Endothelial cell of umbilical vein (primary cell): ENCODE results near the gene IFT22. TPM values are rescaled to one million over a fixed set of nuclear protein-coding genes. Genes with fewer than 3 reads are reported as not detected.

ENCODE experiments used
- BruUV-seq: library from RNA; stranded (reverse); fragments of 400-500 nt; replicated peaks from 2 replicates; lab custom pipeline; 2021; lab: Mats Ljungman, UMichigan
- CTCF ChIA-PET: fragments of 300-600, 350-600 bp; sonication (Branson Sonifier 250); formaldehyde crosslinking; loops from one replicate; lab custom pipeline; 2021; ENCODE audit warnings: antibody characterized with exemption, inconsistent platforms; lab: Charles Lee
- POLR2A ChIA-PET: fragments of 300-600, 350-600 bp; sonication (Branson Sonifier 250); formaldehyde crosslinking; loops from one replicate; lab custom pipeline; 2021; ENCODE audit warnings: antibody characterized with exemption, inconsistent platforms; lab: Charles Lee
- DNase-seq: peaks from one replicate; pipeline ENCODE4 v3.0.0-alpha.2; 2011; ENCODE audit warnings: low read depth, low spot score
- FAIRE-seq: peaks from 2 replicates; lab custom pipeline; 2011; peaks lifted over from hg19 to GRCh38; lab: Jason Lieb, UNC
- H2AFZ ChIP-seq: 2 replicates; pipeline ENCODE4 v1.6.0; 2012; ENCODE audit warnings: low read depth, low read length, control low read depth, inconsistent platforms
- H3K27ac ChIP-seq: 2 replicates; pipeline ENCODE4 v1.5.1; 2011; ENCODE audit warnings: low read depth, mild to moderate bottlenecking, control low read depth, low read length, moderate library complexity; ENCODE audit not compliant: insufficient read depth
- H3K27me3 ChIP-seq, 2 experiments: 2 replicates each; pipeline versions ENCODE4 v1.6.0 to v1.6.1; 2011; ENCODE audit warnings: low read length in 2 of 2, mixed read lengths in 1 of 2; ENCODE audit not compliant: control insufficient read depth in 2 of 2, insufficient read depth in 2 of 2
- H3K36me3 ChIP-seq, 2 experiments: 2 replicates in 1 of 2; 3 replicates in 1 of 2; pipeline ENCODE4 v1.5.1; 2011; ENCODE audit warnings: low read length in 2 of 2, mild to moderate bottlenecking in 1 of 2, moderate library complexity in 1 of 2; ENCODE audit not compliant: control insufficient read depth in 2 of 2, insufficient read depth in 2 of 2; ENCODE audit errors: extremely low read depth in 1 of 2
- H3K4me1 ChIP-seq: 3 replicates; pipeline ENCODE4 v1.5.1; 2011; ENCODE audit warnings: mild to moderate bottlenecking, low read length; ENCODE audit not compliant: control insufficient read depth, insufficient read depth; ENCODE audit errors: extremely low read depth
- H3K4me2 ChIP-seq: 2 replicates; pipeline ENCODE4 v1.6.1; 2011; ENCODE audit warnings: low read length, control low read depth, mixed read lengths; ENCODE audit not compliant: insufficient read depth
- H3K4me3 ChIP-seq, 3 experiments: fragments of 200-600 bp in 1 of 3; sonication (generic), shearing (Covaris generic) in 1 of 3; replicated peaks in 1 of 3; 2 replicates each; pipeline ENCODE4 v1.5.1; 2011 to 2016; ENCODE audit warnings: control low read depth in 3 of 3, low read length in 3 of 3, mild to moderate bottlenecking in 2 of 3, inconsistent platforms in 1 of 3, low read depth in 1 of 3, moderate library complexity in 1 of 3; ENCODE audit not compliant: insufficient read depth in 1 of 3
- H3K79me2 ChIP-seq: 2 replicates; pipeline ENCODE4 v1.6.0; 2012; ENCODE audit warnings: low read length, inconsistent platforms; ENCODE audit not compliant: control insufficient read depth, insufficient read depth
- H3K9ac ChIP-seq: replicated peaks from 2 replicates; pipeline ENCODE3; 2011; ENCODE audit warnings: low read length, control low read depth; ENCODE audit not compliant: insufficient read depth; ENCODE audit errors: extremely low read depth
- H3K9me1 ChIP-seq: replicated peaks from 3 replicates; pipeline ENCODE4 v1.6.0; 2011; ENCODE audit warnings: mild to moderate bottlenecking, low read length; ENCODE audit not compliant: control insufficient read depth, insufficient read depth; ENCODE audit errors: extremely low read depth
- H3K9me3 ChIP-seq: replicated peaks from 2 replicates; pipeline ENCODE4 v1.5.1; 2012; ENCODE audit warnings: low read length, inconsistent platforms; ENCODE audit not compliant: control insufficient read depth, insufficient read depth
- H4K20me1 ChIP-seq: replicated peaks from 2 replicates; pipeline ENCODE3; 2011; ENCODE audit warnings: mild to moderate bottlenecking, low read length; ENCODE audit not compliant: control insufficient read depth, insufficient read depth; ENCODE audit errors: extremely low read depth
- EZH2 ChIP-seq: IDR thresholded peaks from 2 replicates; pipeline ENCODE4 v1.6.1; 2012; ENCODE audit warnings: borderline replicate concordance, low read depth, mild to moderate bottlenecking, moderate library complexity, low read length, inconsistent platforms; ENCODE audit not compliant: severe bottlenecking
- FOS ChIP-seq: IDR thresholded peaks from 2 replicates; pipeline ENCODE4 v1.6.1; 2011; ENCODE audit warnings: mild to moderate bottlenecking, low read length, moderate library complexity, borderline replicate concordance; ENCODE audit not compliant: insufficient read depth
- GATA2 ChIP-seq: IDR thresholded peaks from 2 replicates; pipeline ENCODE4 v1.7.0; 2011; ENCODE audit warnings: low read depth, mild to moderate bottlenecking, moderate library complexity, mixed read lengths, low read length; ENCODE audit not compliant: insufficient read length, insufficient read depth
- MAX ChIP-seq: IDR thresholded peaks from 2 replicates; pipeline ENCODE4 v1.6.1; 2011; ENCODE audit not compliant: insufficient read depth, insufficient read length
- dilution Hi-C: fragments of 300-500 bp; cut with MboI; formaldehyde crosslinking; loops from one replicate; pipeline ENCODE4 v1.15.0; 2019; ENCODE audit warnings: low sequenced_read_pairs; ENCODE audit not compliant: extremely low pct_ligation_motif_present
- intact Hi-C: fragments of 100-400 bp; cut with micrococcal nuclease; formaldehyde crosslinking; loops from one replicate; pipeline ENCODE4 v1.10.0; 2022
- polyA plus RNA-seq, 4 experiments: library from polyadenylated mRNA; depleted of rRNA in 3 of 4; stranded (reverse) in 3 of 4; unstranded in 1 of 4; fragments of >200 nt; gene quantifications; 2 replicates each; pipeline versions ENCODE4 v1.2.1 to v1.2.3, GENCODE V29; 2011 to 2012; ENCODE audit warnings: missing spikeins in 1 of 4
- total RNA-seq: library from RNA; stranded (reverse); gene quantifications from 2 replicates; pipeline ENCODE4 v1.2.3, GENCODE V29; 2021
- TF ChIP-seq, protein P1 (sequence below), 2 donors: IDR thresholded peaks; 1 replicate in 1 of 2; 2 replicates in 1 of 2; pipeline ENCODE4 v1.5.1; 2011; ENCODE audit warnings: low read length in 2 of 2, mild to moderate bottlenecking in 2 of 2, moderate library complexity in 2 of 2, control low read depth in 1 of 2, inconsistent platforms in 1 of 2, low read depth in 1 of 2; ENCODE audit not compliant: insufficient read depth in 1 of 2; ENCODE audit errors: extremely low read depth in 1 of 2

IFT22 gene
- total and polyA plus RNA-seq, 2 donors (not counting 3 experiments of a cell fraction or from before 2014, with no cell fraction given), result 26.3 to 28.7 TPM

DNA sequence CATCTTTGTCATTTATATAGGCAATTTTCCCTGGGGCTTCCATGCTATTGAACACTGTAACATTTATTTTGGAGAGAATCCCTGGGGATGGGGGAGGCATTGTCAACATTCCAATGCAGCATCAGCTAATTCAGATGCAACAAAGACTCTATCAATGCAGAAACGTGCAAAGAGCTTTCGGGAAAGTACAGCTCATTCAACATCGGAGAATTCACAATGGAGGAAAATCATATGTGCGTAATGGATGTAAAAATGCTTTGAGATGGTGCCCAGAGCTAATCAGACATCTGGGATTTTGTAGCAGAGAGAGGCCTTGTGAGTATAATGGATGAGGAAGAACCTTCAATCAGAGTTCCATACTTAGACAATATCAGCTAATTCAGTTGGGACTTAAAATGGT lies 48.4 kb downstream of the IFT22 start:
- H3K79me2 ChIP-seq, result no peaks in the 10 kb centered on the region
- POLR2A ChIA-PET, result no interaction called here
- BruUV-seq, result no TSS peak
- H4K20me1 ChIP-seq, result no peaks in the 10 kb centered on the region
- H3K9me1 ChIP-seq, result no peaks in the 10 kb centered on the region
- intact Hi-C loops (no loop called here), dilution Hi-C loops (no loop called here)
- no peaks in the 10 kb centered on the region for H3K36me3 ChIP-seq
- H3K27me3 ChIP-seq, result peaks cover 0 to 2% of the 10 kb centered on the region in 2 experiments
- H3K4me2 ChIP-seq, result no peak overlapping the region
- no peak overlapping the region for H3K9ac ChIP-seq
- TF ChIP-seq EZH2, result no peak
- TF ChIP-seq GATA2, result no peak
- TF ChIP-seq MAX, result no peak
- TF ChIP-seq, protein P1, sequence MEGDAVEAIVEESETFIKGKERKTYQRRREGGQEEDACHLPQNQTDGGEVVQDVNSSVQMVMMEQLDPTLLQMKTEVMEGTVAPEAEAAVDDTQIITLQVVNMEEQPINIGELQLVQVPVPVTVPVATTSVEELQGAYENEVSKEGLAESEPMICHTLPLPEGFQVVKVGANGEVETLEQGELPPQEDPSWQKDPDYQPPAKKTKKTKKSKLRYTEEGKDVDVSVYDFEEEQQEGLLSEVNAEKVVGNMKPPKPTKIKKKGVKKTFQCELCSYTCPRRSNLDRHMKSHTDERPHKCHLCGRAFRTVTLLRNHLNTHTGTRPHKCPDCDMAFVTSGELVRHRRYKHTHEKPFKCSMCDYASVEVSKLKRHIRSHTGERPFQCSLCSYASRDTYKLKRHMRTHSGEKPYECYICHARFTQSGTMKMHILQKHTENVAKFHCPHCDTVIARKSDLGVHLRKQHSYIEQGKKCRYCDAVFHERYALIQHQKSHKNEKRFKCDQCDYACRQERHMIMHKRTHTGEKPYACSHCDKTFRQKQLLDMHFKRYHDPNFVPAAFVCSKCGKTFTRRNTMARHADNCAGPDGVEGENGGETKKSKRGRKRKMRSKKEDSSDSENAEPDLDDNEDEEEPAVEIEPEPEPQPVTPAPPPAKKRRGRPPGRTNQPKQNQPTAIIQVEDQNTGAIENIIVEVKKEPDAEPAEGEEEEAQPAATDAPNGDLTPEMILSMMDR (IDR thresholded peaks at IDR 0.05; ENCODE audit: extremely low read depth in 1 of 2, insufficient read depth in 1 of 2, low read depth in 1 of 2, low read length in 2 of 2), result no peak
- TF ChIP-seq FOS, result no peak
- no peak overlapping the region for H3K4me3 ChIP-seq
- no peak overlapping the region for H2AFZ ChIP-seq
- no peak for FAIRE-seq
- no peak overlapping the region for H3K27ac ChIP-seq
- H3K4me1 ChIP-seq, result no peaks in the 10 kb centered on the region
- no peaks in the 10 kb centered on the region for H3K9me3 ChIP-seq
- CTCF ChIA-PET, result interaction anchor here (1.4 to 6.6 kb wide), 4 partner anchors 9 to 129 kb away, joined by 3 to 29 read pairs (median 10); no protein-coding TSS in a partner anchor
- DNase-seq, result no peak
